Panc1 (cell line): ENCODE data around the gene AFM. TPM values are rescaled to one million over a fixed set of nuclear protein-coding genes. Genes with fewer than 3 reads are reported as not detected.

Experiments used
- ATAC-seq: fragments of 200-7000 bp; cut with Tn5 transposase; 2 replicates; pipeline ENCODE4 v1.9.1; 2020; ENCODE audit warnings: mild to moderate bottlenecking, moderate library complexity
- BruUV-seq: library from RNA; stranded (reverse); fragments of 400-500 nt; replicated peaks from 2 replicates; lab custom pipeline; 2021; lab: Mats Ljungman, UMichigan
- CTCF ChIA-PET: fragments of 300-600 bp; sonication (Branson Sonifier 250); formaldehyde crosslinking; loops from one replicate; lab custom pipeline; 2022; ENCODE audit warnings: antibody characterized with exemption; lab: Charles Lee
- POLR2A ChIA-PET: fragments of 300-600 bp; sonication (Branson Sonifier 250); formaldehyde crosslinking; loops from one replicate; lab custom pipeline; 2022; ENCODE audit warnings: antibody characterized with exemption; lab: Charles Lee
- DNase-seq: peaks from one replicate; pipeline ENCODE4 v3.0.0-alpha.2; 2010; ENCODE audit warnings: low read depth, low spot score
- H3K27ac ChIP-seq: 2 replicates; pipeline ENCODE4 v1.5.1; 2011; ENCODE audit warnings: mild to moderate bottlenecking, low read length, inconsistent platforms
- H3K27me3 ChIP-seq: fragments of 200-500 bp; sonication (Bioruptor generic); 2 replicates; pipeline ENCODE4 v1.6.0; 2014; ENCODE audit warnings: low read length, inconsistent platforms; ENCODE audit not compliant: control insufficient read depth, insufficient read depth
- H3K36me3 ChIP-seq: fragments of 200-500 bp; sonication (Bioruptor generic); 2 replicates; pipeline ENCODE4 v1.5.1; 2014; ENCODE audit warnings: inconsistent platforms, mild to moderate bottlenecking, low read length, moderate library complexity; ENCODE audit not compliant: control insufficient read depth, insufficient read depth
- H3K4me1 ChIP-seq: 2 replicates; pipeline ENCODE4 v1.5.1; 2011; ENCODE audit warnings: inconsistent platforms, mild to moderate bottlenecking, low read length, moderate library complexity; ENCODE audit not compliant: control insufficient read depth, insufficient read depth
- H3K4me3 ChIP-seq, 2 experiments: 2 replicates each; pipeline ENCODE4 v1.5.1; 2011 to 2012; ENCODE audit warnings: low read depth in 2 of 2, low read length in 2 of 2, mild to moderate bottlenecking in 2 of 2, inconsistent platforms in 1 of 2, moderate library complexity in 1 of 2
- H3K9me3 ChIP-seq: fragments of 200-500 bp; sonication (Bioruptor generic); 2 replicates; pipeline ENCODE4 v1.5.1; 2014; ENCODE audit warnings: low read depth, mild to moderate bottlenecking, inconsistent platforms, low read length, moderate library complexity; ENCODE audit not compliant: control insufficient read depth, insufficient read depth
- CTCF ChIP-seq: fragments of 450-650 bp; IDR thresholded peaks from 2 replicates; pipeline ENCODE4 v1.5.1; 2017; ENCODE audit warnings: mild to moderate bottlenecking
- POLR2AphosphoS5 ChIP-seq: IDR thresholded peaks from 2 replicates; pipeline ENCODE4 v1.6.1; 2012; ENCODE audit warnings: mild to moderate bottlenecking, low read depth, low read length, moderate library complexity
- REST ChIP-seq, 2 experiments: IDR thresholded peaks; 2 replicates each; pipeline ENCODE4 v1.6.1; 2011 to 2012; ENCODE audit warnings: low read depth in 2 of 2, control low read depth in 1 of 2, low read length in 1 of 2, mild to moderate bottlenecking in 1 of 2, moderate library complexity in 1 of 2; ENCODE audit not compliant: insufficient read depth in 1 of 2
- SIN3A ChIP-seq: IDR thresholded peaks from 2 replicates; pipeline ENCODE4 v1.6.1; 2012; ENCODE audit warnings: low read depth, mild to moderate bottlenecking, low read length, moderate library complexity, borderline replicate concordance; ENCODE audit not compliant: insufficient read depth
- TCF7L2 ChIP-seq: IDR thresholded peaks from 2 replicates; pipeline ENCODE4 v1.6.1; 2011; ENCODE audit warnings: mild to moderate bottlenecking, low read depth, low read length, inconsistent platforms
- in situ Hi-C: cut with HindIII; loops from 2 replicates; pipeline ENCODE4 v1.10.0; 2016; ENCODE audit warnings: low sequenced_read_pairs, low pct_unique_long_range_greater_than_20kb
- intact Hi-C: fragments of 100-400 bp; cut with micrococcal nuclease; formaldehyde crosslinking; loops from one replicate; pipeline ENCODE4 v1.10.0; 2022; ENCODE audit not compliant: unreplicated experiment
- total RNA-seq: library from RNA; stranded (reverse); gene quantifications from one replicate; pipeline ENCODE4 v1.2.1, GENCODE V29; 2021; ENCODE audit not compliant: unreplicated experiment

Gene AFM
- total RNA-seq, 1 experiment from 2014 or later: not detected

DNA sequence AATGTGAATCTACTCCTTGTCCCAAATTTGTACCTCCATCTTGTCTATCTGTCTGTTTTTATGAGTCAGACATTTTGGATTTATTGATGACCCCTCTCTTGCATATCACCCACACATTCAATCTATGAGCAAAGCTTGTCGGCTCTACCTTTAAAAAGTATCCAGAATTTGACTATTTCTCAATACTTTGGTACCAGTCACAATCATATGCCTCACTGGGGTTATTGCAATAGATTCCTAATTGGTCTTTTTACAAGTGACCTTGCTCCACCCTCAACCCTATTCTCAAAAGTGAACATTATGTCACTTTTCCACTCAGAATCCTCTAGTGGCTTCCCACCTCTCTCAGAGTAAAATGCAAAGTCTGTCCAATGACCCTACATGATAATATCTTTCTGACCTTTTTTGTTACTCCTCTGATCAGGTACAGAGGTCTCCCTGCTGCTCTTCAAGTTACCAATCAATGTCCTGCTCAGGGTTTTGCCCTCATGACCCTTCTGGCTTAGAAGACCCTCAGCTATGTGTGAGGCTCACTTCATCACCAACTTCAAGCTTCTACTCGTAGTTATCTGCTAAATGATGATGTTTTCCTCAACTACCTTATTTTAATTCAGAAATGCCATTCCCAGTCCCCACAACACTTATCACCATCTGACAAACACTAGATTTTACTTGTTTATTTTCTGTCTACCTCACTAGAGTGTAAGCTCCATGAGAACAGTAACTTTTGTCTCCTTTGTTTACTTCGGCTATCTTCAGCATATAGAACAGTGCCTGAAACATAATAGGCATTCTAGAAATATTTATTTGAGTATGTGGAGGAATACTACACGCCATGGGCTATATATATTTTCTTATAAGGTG, 23.1 kb upstream of the AFM start:
- Histone ChIP-seq H3K4me3 (no peak overlapping the region), H3K27ac (no peak overlapping the region), H3K27me3 (no peaks in the 10 kb centered on the region), H3K36me3 (no peaks in the 10 kb centered on the region), H3K4me1 (no peaks in the 10 kb centered on the region), H3K9me3 (no peaks in the 10 kb centered on the region)
- intact Hi-C loops (no loop called here), in situ Hi-C loops (no loop called here)
- DNase-seq (no peak), ATAC-seq (no peak)
- TF ChIP-seq SIN3A: no peak
- no peak for TF ChIP-seq POLR2AphosphoS5
- TF ChIP-seq CTCF: no peak
- TF ChIP-seq REST (IDR thresholded peaks at IDR 0.05; ENCODE audit: insufficient read depth in 1 of 2, low read depth in 2 of 2, low read length in 1 of 2): no peak
- ChIA-PET CTCF (interaction anchor here (0.6 kb wide), 1 partner anchor 195 kb away, joined by 3 read pairs; no protein-coding TSS in a partner anchor), POLR2A (no interaction called here)
- BruUV-seq: no TSS peak

- Histone ChIP-seq H3K9me3 (no peaks in the 10 kb centered on the region), H3K27ac (no peak overlapping the region), H3K4me1 (no peaks in the 10 kb centered on the region), H3K27me3 (no peaks in the 10 kb centered on the region), H3K36me3 (no peaks in the 10 kb centered on the region), H3K4me3 (no peak overlapping the region)
- DNase-seq: no peak
- no peak for ATAC-seq
- intact Hi-C loops (no loop called here), in situ Hi-C loops (no loop called here)
- no TSS peak for BruUV-seq
- ChIA-PET CTCF (no interaction called here), POLR2A (no interaction called here)
- TF ChIP-seq REST (IDR thresholded peaks at IDR 0.05; ENCODE audit: insufficient read depth in 1 of 2, low read depth in 2 of 2, low read length in 1 of 2) (no peak), POLR2AphosphoS5 (no peak), SIN3A (no peak), TCF7L2 (no peak), CTCF (no peak)
Observed at GRCh38 chr4:73459048-73459421, 22.5 kb upstream of the AFM start.
